Fibroblast of pulmonary artery (primary cell): ENCODE data around the gene AGMAT.
A peak's percentile ranks its signal among the peaks of the same experiment; 100 is the strongest.

ENCODE experiments used
- DNase-seq: peaks from one replicate; pipeline ENCODE4 v3.0.0-alpha.2; 2010; ENCODE audit warnings: low read depth
- H3K4me3 ChIP-seq: replicated peaks from 2 replicates; pipeline ENCODE4 v1.5.1; 2011; ENCODE audit warnings: low read depth, mild to moderate bottlenecking, control low read depth, low read length, moderate library complexity
- CTCF ChIP-seq: IDR thresholded peaks from 2 replicates; pipeline ENCODE4 v1.5.1; 2011; ENCODE audit warnings: mild to moderate bottlenecking, control low read depth, low read length, inconsistent platforms; ENCODE audit errors: missing control alignments

AGMAT gene

GRCh38 chr1:15557594-15557993, 27.3 kb downstream of the AGMAT start:
- no peak for DNase-seq
- no peak overlapping the region for H3K4me3 ChIP-seq
- no peak for TF ChIP-seq CTCF

- no peak for TF ChIP-seq CTCF
- no peak for DNase-seq
Measured at GRCh38 chr1:15557008-15557407, 27.8 kb downstream of the AGMAT start.

GRCh38 chr1:15550573-15550972, 34.3 kb downstream of the AGMAT start:
- DNase-seq = no peak
- H3K4me3 ChIP-seq = no peak overlapping the region
- no peak for TF ChIP-seq CTCF

More at GRCh38 chr1:15557008-15557407, 27.8 kb downstream of the AGMAT start:
- H3K4me3 ChIP-seq = no peak overlapping the region

GRCh38 chr1:15546641-15547040, 38.2 kb downstream of the AGMAT start:
- no peak overlapping the region for H3K4me3 ChIP-seq
- DNase-seq = no peak
- no peak for TF ChIP-seq CTCF

GRCh38 chr1:15543589-15544568, 41.0 kb downstream of the AGMAT start:
- H3K4me3 ChIP-seq = no peak overlapping the region
- no peak for TF ChIP-seq CTCF
- DNase-seq = peak; percentile 92

GRCh38 chr1:15543251-15543588, 41.6 kb downstream of the AGMAT start:
- no peak overlapping the region for H3K4me3 ChIP-seq
- no peak for TF ChIP-seq CTCF
- DNase-seq = no peak
